ENCODE results near the gene FMN1. TPM values are rescaled to one million over a fixed set of nuclear protein-coding genes. Genes with fewer than 3 reads are reported as not detected.

Gene FMN1
- total RNA-seq, 2 donors from 2014 or later, result 13.7 to 17.1 TPM

- WGBS, 2 donors, result 79 to 88% methylated on average over 7 of the region's 7 CpGs
- no peaks in the 10 kb centered on the region for H3K4me1 ChIP-seq
- no peaks in the 10 kb centered on the region for H3K36me3 ChIP-seq (replicated peaks in 1 of 2; ENCODE audit: insufficient read depth in 1 of 2, low read depth in 2 of 2)
- ATAC-seq (no peak), DNase-seq (no peak)
- H3K27ac ChIP-seq, result no peak overlapping the region
- H3K27me3 ChIP-seq, result no peaks in the 10 kb centered on the region
- no peak for TF ChIP-seq CTCF (IDR thresholded peaks at IDR 0.05)
- intact Hi-C loops (cut with DNase I), result no loop called here
- no peaks in the 10 kb centered on the region for H3K9me3 ChIP-seq
- no peak overlapping the region for H3K4me3 ChIP-seq
These were observed 308.1 kb downstream of the FMN1 start for GRCh38 chr15:32886459-32886858.

GRCh38 chr15:32885713-32886112 lies 308.8 kb downstream of the FMN1 start:
- H3K27me3 ChIP-seq, result no peaks in the 10 kb centered on the region
- no peaks in the 10 kb centered on the region for H3K9me3 ChIP-seq
- intact Hi-C loops (cut with DNase I), result no loop called here
- no peak for DNase-seq
- H3K4me1 ChIP-seq, result no peaks in the 10 kb centered on the region
- TF ChIP-seq POLR2A (IDR thresholded peaks at IDR 0.05) (no peak), CTCF (IDR thresholded peaks at IDR 0.05) (no peak)
- H3K36me3 ChIP-seq (replicated peaks in 1 of 2; ENCODE audit: insufficient read depth in 1 of 2, low read depth in 2 of 2), result no peaks in the 10 kb centered on the region
- H3K27ac ChIP-seq, result no peak overlapping the region
- no peak overlapping the region for H3K4me3 ChIP-seq
- no peak for ATAC-seq
- 83 to 84% methylated on average over 5 of the region's 5 CpGs for WGBS, 2 donors

- Histone ChIP-seq H3K4me1 (no peaks in the 10 kb centered on the region), H3K4me3 (no peak overlapping the region), H3K27me3 (no peaks in the 10 kb centered on the region), H3K27ac (no peak overlapping the region), H3K36me3 (replicated peaks in 1 of 2; ENCODE audit: insufficient read depth in 1 of 2, low read depth in 2 of 2) (no peaks in the 10 kb centered on the region), H3K9me3 (no peaks in the 10 kb centered on the region)
- 65 to 69% methylated on average over 6 of the region's 6 CpGs for WGBS, 2 donors
- DNase-seq (no peak), ATAC-seq (no peak)
- TF ChIP-seq POLR2A (IDR thresholded peaks at IDR 0.05), result no peak
- TF ChIP-seq CTCF (IDR thresholded peaks at IDR 0.05), result no peak
- intact Hi-C loops (cut with DNase I), result no loop called here
These were observed 310.4 kb downstream of the FMN1 start for GRCh38 chr15:32884146-32884545.

- intact Hi-C loops (cut with DNase I), result no loop called here
- Histone ChIP-seq H3K4me3 (no peak overlapping the region), H3K36me3 (replicated peaks in 1 of 2; ENCODE audit: insufficient read depth in 1 of 2, low read depth in 2 of 2) (no peaks in the 10 kb centered on the region), H3K4me1 (no peaks in the 10 kb centered on the region), H3K27me3 (no peaks in the 10 kb centered on the region), H3K9me3 (no peaks in the 10 kb centered on the region), H3K27ac (no peak overlapping the region)
- 71 to 91% methylated on average over 4 of the region's 4 CpGs for WGBS, 2 donors
- ATAC-seq, result no peak
- DNase-seq, result no peak
- TF ChIP-seq POLR2A (IDR thresholded peaks at IDR 0.05) (no peak), CTCF (IDR thresholded peaks at IDR 0.05) (no peak)
These were observed 311.6 kb downstream of the FMN1 start for GRCh38 chr15:32882955-32883354.

- no peaks in the 10 kb centered on the region for H3K27me3 ChIP-seq
- no peak for ATAC-seq
- H3K27ac ChIP-seq, result no peak overlapping the region
- intact Hi-C loops (cut with DNase I), result no loop called here
- H3K4me3 ChIP-seq, result no peak overlapping the region
- DNase-seq, result no peak
- H3K36me3 ChIP-seq (replicated peaks in 1 of 2; ENCODE audit: insufficient read depth in 1 of 2, low read depth in 2 of 2), result no peaks in the 10 kb centered on the region
- WGBS, 2 donors, result 72 to 86% methylated on average over 1 of the region's 1 CpG
- no peaks in the 10 kb centered on the region for H3K9me3 ChIP-seq
- no peaks in the 10 kb centered on the region for H3K4me1 ChIP-seq
- TF ChIP-seq CTCF (IDR thresholded peaks at IDR 0.05) (no peak), POLR2A (IDR thresholded peaks at IDR 0.05) (no peak)
These were observed 313.0 kb downstream of the FMN1 start for GRCh38 chr15:32881528-32881927.

All from body of pancreas (tissue), 4 donors.